ENCODE data around the gene HOXC10. TPM values are rescaled to one million over a fixed set of nuclear protein-coding genes. Genes with fewer than 3 reads are reported as not detected.
A peak's percentile ranks its signal among the peaks of the same experiment; 100 is the strongest.

The HOXC10 gene
- polyA plus RNA-seq, 3 donors: not detected

- H3K4me1 Mint-ChIP-seq: peaks cover 27% of the 10 kb centered on the region
- H3K4me1 ChIP-seq (ENCODE audit: control insufficient read depth in 1 of 2, insufficient read depth in 2 of 2, low read length in 2 of 2): peaks cover 14 to 16% of the 10 kb centered on the region in 2 donors
- no peak for TF ChIP-seq CTCF (IDR thresholded peaks at IDR 0.05)
- no peak overlapping the region for H3K9ac ChIP-seq (ENCODE audit: insufficient read depth, low read length, poor library complexity, severe bottlenecking)
- WGBS (ENCODE audit: insufficient coverage): 2% methylated on average over 25 of the region's 34 CpGs
- H4K20me1 ChIP-seq (ENCODE audit: insufficient read depth, low read length): no peaks in the 10 kb centered on the region
- no peak overlapping the region for H3K27ac ChIP-seq (ENCODE audit: low read depth in 1 of 2, low read length in 2 of 2)
- peaks cover 0 to 45% (median 14%) of the 10 kb centered on the region in 7 donors for H3K9me3 Mint-ChIP-seq
- intact Hi-C loops (cut with micrococcal nuclease): no loop called here
- peaks cover 96 to 100% (median 100%) of the 10 kb centered on the region in 3 donors for H3K27me3 Mint-ChIP-seq (ENCODE audit: low read depth in 3 of 3)
- peak overlapping the region; percentile 69 for H3K4me2 ChIP-seq (replicated peaks; ENCODE audit: extremely low read depth, low read length, poor library complexity, severe bottlenecking)
- no peak for DNase-seq
- peaks cover 0 to 4% of the 10 kb centered on the region in 2 donors for H3K36me3 Mint-ChIP-seq
- H3K27me3 ChIP-seq (ENCODE audit: control insufficient read depth in 2 of 2, insufficient read depth in 2 of 2, low read length in 2 of 2): peaks cover 95 to 100% of the 10 kb centered on the region in 2 donors
- H3K27ac Mint-ChIP-seq: no peak overlapping the region
- H3K79me2 ChIP-seq (ENCODE audit: insufficient read depth, low read length): no peaks in the 10 kb centered on the region
- peak overlapping the region; percentile 76 for H2AFZ ChIP-seq (ENCODE audit: insufficient read depth, low read depth, low read length, poor library complexity, severe bottlenecking)
- no peaks in the 10 kb centered on the region for H3K36me3 ChIP-seq (replicated peaks in 1 of 2; ENCODE audit: control insufficient read depth in 1 of 2, insufficient read depth in 2 of 2, low read length in 2 of 2)
- H3K9me3 ChIP-seq (replicated peaks in 1 of 2; ENCODE audit: control insufficient read depth in 1 of 2, insufficient read depth in 1 of 2, low read length in 2 of 2): peaks cover 10 to 41% of the 10 kb centered on the region in 2 donors
- peak overlapping the region; percentile 12 to 64 (median 16) for H3K4me3 ChIP-seq (replicated peaks in 1 of 3; ENCODE audit: low read depth in 2 of 3, low read length in 3 of 3)
- peak overlapping the region; percentile 63 to 83 for H3K4me3 Mint-ChIP-seq
Observed at GRCh38 chr12:54017878-54018467, 33.0 kb downstream of the HOXC10 start.

- Mint-ChIP-seq H3K9me3 (peaks cover 0 to 40% (median 14%) of the 10 kb centered on the region in 7 donors), H3K4me3 (peak overlapping the region in 1 of 2 donors; percentile 83), H3K27ac (no peak overlapping the region), H3K27me3 (ENCODE audit: low read depth in 3 of 3) (peaks cover 96 to 100% (median 100%) of the 10 kb centered on the region in 3 donors), H3K36me3 (peaks cover 0 to 4% of the 10 kb centered on the region in 2 donors), H3K4me1 (peaks cover 27% of the 10 kb centered on the region)
- intact Hi-C loops (cut with micrococcal nuclease): no loop called here
- Histone ChIP-seq H3K27ac (ENCODE audit: low read depth in 1 of 2, low read length in 2 of 2) (no peak overlapping the region), H3K4me1 (ENCODE audit: control insufficient read depth in 1 of 2, insufficient read depth in 2 of 2, low read length in 2 of 2) (peaks cover 14 to 16% of the 10 kb centered on the region in 2 donors), H3K4me2 (replicated peaks; ENCODE audit: extremely low read depth, low read length, poor library complexity, severe bottlenecking) (peak overlapping the region; percentile 69), H3K4me3 (replicated peaks in 1 of 3; ENCODE audit: low read depth in 2 of 3, low read length in 3 of 3) (peak overlapping the region in 1 of 3 experiments; percentile 64), H3K27me3 (ENCODE audit: control insufficient read depth in 2 of 2, insufficient read depth in 2 of 2, low read length in 2 of 2) (peaks cover 95 to 100% of the 10 kb centered on the region in 2 donors), H2AFZ (ENCODE audit: insufficient read depth, low read depth, low read length, poor library complexity, severe bottlenecking) (peak overlapping the region; percentile 76), H4K20me1 (ENCODE audit: insufficient read depth, low read length) (no peaks in the 10 kb centered on the region), H3K9me3 (replicated peaks in 1 of 2; ENCODE audit: control insufficient read depth in 1 of 2, insufficient read depth in 1 of 2, low read length in 2 of 2) (peaks cover 10 to 38% of the 10 kb centered on the region in 2 donors), H3K36me3 (replicated peaks in 1 of 2; ENCODE audit: control insufficient read depth in 1 of 2, insufficient read depth in 2 of 2, low read length in 2 of 2) (no peaks in the 10 kb centered on the region), H3K9ac (ENCODE audit: insufficient read depth, low read length, poor library complexity, severe bottlenecking) (no peak overlapping the region), H3K79me2 (ENCODE audit: insufficient read depth, low read length) (no peaks in the 10 kb centered on the region)
- DNase-seq: no peak
- 24% methylated on average over 17 of the region's 29 CpGs for WGBS (ENCODE audit: insufficient coverage)
- TF ChIP-seq CTCF (IDR thresholded peaks at IDR 0.05): no peak
Observed at GRCh38 chr12:54018468-54018984, 33.6 kb downstream of the HOXC10 start.

Measured in CD14-positive monocyte (primary cell).